Retinal pigment epithelial cell (primary cell): ENCODE data around the gene ZFYVE9.

Source experiments
- DNase-seq: peaks from one replicate; pipeline ENCODE4 v3.0.0-alpha.2; 2010; ENCODE audit warnings: low read depth
- H3K4me3 ChIP-seq: 2 replicates; pipeline ENCODE4 v1.5.1; 2011; ENCODE audit warnings: mild to moderate bottlenecking, low read length, control low read depth, moderate library complexity
- CTCF ChIP-seq: conservative IDR thresholded peaks from 2 replicates; pipeline ENCODE4 v1.5.1; 2011; ENCODE audit warnings: low read depth, low read length, control low read depth, inconsistent platforms

The ZFYVE9 gene

GRCh38 chr1:52119301-52120079, 22.4 kb upstream of the ZFYVE9 start:
- DNase-seq: no peak

GRCh38 chr1:52122384-52122783, 19.5 kb upstream of the ZFYVE9 start:
- no peak overlapping the region for H3K4me3 ChIP-seq
- no peak for DNase-seq
- TF ChIP-seq CTCF: no peak

More at GRCh38 chr1:52119301-52120079, 22.4 kb upstream of the ZFYVE9 start:
- no peak for TF ChIP-seq CTCF
- no peak overlapping the region for H3K4me3 ChIP-seq

GRCh38 chr1:52123622-52124021, 18.3 kb upstream of the ZFYVE9 start:
- H3K4me3 ChIP-seq: no peak overlapping the region
- no peak for TF ChIP-seq CTCF
- DNase-seq: no peak

GRCh38 chr1:52125736-52126359, 16.0 kb upstream of the ZFYVE9 start:
- TF ChIP-seq CTCF: no peak
- no peak overlapping the region for H3K4me3 ChIP-seq
- DNase-seq: no peak

- no peak for DNase-seq
- peak; percentile 88 for TF ChIP-seq CTCF
- no peak overlapping the region for H3K4me3 ChIP-seq
Measured at GRCh38 chr1:52127181-52128180, 14.4 kb upstream of the ZFYVE9 start.

GRCh38 chr1:52139817-52140540, 1.9 kb upstream of the ZFYVE9 start:
- H3K4me3 ChIP-seq: no peak overlapping the region
- no peak for DNase-seq
- no peak for TF ChIP-seq CTCF
